Left lobe of liver (tissue), 2 donors: ENCODE results near the gene HAGH. TPM values are rescaled to one million over a fixed set of nuclear protein-coding genes. Genes with fewer than 3 reads are reported as not detected.

ENCODE experiments used
- ATAC-seq: fragments of 200-7000 bp; cut with Tn5 transposase; one replicate; pipeline ENCODE4 v1.9.1; 2020; ENCODE audit warnings: mild to moderate bottlenecking, moderate library complexity
- DNase-seq: peaks from one replicate; pipeline ENCODE4 v3.0.0-alpha.2; 2020; ENCODE audit warnings: low spot score
- total RNA-seq: library from RNA; stranded (reverse); gene quantifications from one replicate; pipeline ENCODE4 v1.2.1, GENCODE V29; 2021
- donor health status: DM: no; HTN: no; CAD: no; lungs with moderate emphysema.
- donor health status: DM: no; HTN: yes; CAD: no.

Gene HAGH
- total RNA-seq, 1 donor from 2014 or later, result 176 TPM

DNA sequence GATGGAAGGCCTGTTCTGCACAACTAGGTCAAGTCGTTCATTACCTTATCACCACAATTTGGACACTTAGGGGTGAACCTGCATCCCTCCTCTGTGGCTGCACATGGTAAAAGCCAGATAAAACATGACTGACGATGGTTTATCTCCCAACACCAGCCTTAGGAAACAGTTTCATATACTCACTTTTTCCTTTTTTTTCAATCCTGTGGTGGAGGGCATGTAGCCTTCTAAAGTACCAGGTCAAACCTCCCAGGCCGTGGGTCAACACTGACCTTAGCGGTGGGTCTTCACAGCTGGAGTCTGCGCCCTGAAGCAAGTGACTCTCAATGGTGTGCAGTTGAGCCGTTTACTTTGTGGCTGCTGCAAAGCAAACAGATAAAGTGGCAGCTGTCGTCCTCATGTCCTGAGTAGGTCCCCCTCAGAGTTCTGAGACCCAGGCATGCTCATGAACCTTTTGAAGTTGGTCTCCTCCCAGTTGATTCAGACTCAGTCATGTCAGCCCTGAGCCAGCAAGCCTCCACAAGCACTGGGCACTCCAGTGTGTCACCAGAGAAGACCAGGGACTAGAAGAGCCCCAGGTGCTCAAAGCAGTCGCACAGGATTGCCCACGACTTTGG, 6.3 kb upstream of the HAGH start:
- peak; percentile 30 for DNase-seq
- no peak for ATAC-seq

- ATAC-seq, result no peak
- peak; percentile 42 for DNase-seq
Observed at GRCh38 chr16:1831186-1832075, 4.8 kb upstream of the HAGH start.

DNA sequence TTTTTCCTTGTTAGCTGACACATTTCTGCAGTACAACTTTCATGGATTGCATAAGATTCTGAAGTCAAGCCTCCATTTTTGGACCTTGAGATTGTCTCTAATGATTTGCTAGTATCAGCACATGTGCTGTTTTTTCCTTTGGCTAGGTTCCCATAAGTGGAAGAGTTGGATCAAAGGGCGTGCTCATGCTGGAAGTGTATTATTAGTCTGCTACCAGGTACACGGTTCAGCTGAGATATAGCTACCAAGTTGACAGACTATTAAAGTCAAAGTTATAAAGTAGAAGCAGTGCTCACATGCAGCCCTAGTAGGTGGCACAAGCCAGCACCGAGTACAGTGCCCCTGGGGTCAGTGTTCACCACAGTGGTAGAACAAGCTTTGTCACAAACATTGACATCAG, 3.6 kb upstream of the HAGH start:
- ATAC-seq, result peak; percentile 31
- peak; percentile 82 for DNase-seq

DNA sequence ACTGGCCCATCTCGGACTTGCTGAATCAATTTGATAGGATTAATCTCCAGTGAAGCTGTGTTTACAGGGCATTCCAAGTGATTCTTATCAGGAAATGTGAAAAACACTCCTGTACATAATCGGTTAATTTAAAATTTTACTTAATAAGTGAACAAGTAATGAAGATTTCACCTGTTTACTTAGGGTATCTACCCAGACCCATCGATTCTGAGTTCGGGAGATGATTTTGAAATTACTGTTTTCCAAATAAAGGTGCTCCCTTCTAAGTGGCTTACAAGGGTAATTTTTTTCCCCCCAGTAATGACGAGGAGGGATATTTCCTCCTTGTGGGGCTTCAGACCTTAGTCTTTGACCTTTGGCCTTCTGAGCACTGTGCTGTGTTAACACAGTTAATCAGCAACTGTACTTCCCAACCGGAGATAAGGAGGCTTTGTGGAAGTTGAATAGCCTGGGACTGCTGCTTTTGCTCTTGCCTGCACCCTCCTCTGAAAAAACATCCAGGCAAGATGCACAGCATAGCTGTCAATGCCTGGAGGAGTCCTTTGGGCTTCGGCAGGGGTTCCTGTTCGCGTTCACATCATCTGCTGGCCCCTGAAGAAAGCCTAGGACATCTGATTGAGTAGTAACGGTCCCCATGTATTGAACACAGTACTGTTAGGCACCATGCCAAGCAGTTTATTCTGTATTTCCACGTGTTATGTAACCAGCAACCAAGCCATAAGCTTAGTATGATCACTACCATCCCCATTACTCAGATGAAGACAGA, 2.2 kb upstream of the HAGH start:
- peak; percentile 4 for ATAC-seq
- peak; percentile 55 for DNase-seq

DNA sequence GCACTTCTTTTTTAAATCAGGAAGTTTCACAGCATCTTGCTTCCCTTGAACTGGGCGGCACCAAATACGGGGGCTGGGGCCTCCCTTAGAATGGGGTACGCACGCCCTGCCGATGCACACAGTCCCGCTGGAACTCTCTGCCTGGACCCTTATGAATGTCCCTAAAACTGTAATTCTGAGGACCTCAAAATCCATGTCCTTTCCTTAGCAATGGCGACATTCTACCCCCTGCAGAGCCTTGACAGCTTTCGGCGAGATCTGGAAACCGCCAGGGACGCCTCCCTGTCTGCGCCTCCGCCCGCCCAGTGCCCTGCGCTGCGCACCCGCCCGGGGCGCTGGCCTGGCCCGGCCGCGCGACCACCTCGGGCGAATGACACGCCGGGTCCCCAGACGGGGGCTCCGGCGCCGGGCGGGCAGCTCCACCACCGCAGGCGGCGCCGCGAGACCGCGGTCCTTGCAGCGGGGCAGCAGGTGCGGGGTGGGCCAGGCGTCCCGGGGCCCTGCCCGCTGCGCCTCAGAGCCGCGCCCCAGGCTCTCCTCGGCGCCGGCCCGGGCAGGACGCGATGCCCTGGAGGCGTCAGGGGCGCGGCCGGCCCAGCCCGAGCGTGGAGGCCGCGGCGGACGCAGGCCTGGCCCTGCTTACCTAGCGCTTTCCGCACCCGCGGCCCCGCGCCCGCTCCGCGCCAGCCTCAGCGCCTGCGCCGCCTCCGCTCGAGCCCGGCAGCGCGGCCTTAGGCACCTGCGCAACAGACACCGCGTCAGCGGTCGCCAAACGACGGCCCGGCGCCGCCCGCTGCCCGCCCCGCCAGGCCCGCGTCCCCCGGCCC, 548 bp downstream of the HAGH start:
- ATAC-seq, result peak; percentile 5
- DNase-seq, result peak; percentile 48

- DNase-seq, result peak; percentile 88
- peak; percentile 30 for ATAC-seq
Observed at GRCh38 chr16:1825381-1825863, 1.2 kb downstream of the HAGH start.

- ATAC-seq, result peak; percentile 26
- DNase-seq, result no peak
Observed at GRCh38 chr16:1823821-1824220, 2.8 kb downstream of the HAGH start.

GRCh38 chr16:1822801-1823200, 3.8 kb downstream of the HAGH start:
- ATAC-seq (no peak), DNase-seq (no peak)

GRCh38 chr16:1821861-1822611, 4.6 kb downstream of the HAGH start:
- DNase-seq, result no peak
- no peak for ATAC-seq

GRCh38 chr16:1820946-1821290, 5.7 kb downstream of the HAGH start:
- DNase-seq (no peak), ATAC-seq (no peak)

DNA sequence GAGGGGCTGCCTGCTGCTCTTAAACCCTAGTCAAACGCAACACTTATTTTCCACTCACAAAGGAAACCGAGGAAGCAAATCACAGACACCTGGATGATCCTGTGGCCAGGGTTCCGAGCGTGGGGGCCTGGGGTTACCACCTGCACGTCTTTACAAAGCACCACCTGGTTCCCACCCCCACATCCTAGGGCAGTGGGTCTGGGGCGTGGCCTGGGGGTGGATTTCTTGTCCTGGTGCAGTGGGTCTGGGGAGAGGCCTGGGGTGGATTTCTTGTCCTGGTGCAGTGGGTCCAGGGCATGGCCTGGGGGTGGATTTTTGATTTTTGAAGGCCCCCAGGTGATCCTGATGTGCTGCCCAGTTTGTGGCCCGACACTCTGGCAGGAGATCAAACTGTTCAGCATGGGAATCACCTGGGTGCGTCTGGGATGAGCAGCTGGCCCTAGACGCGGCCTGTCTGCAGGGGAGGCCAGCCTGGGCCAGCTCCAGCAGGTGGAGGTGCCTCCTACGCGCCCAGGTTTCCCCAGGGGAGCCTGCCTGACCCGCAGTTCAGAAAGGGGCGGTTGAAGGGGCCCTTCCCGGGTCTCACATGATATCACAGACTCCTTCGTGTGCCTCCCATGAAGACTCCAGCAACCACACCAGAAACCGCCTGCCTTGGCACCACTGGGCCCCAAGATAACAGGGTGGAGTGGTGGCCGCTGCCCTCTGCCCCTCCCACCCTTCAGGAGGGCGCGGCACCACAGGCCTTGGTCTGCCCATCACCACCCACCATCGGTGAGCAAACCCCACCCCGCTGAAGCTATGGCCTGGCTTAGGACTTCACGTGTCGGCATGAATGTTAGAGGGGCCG, 6.3 kb downstream of the HAGH start:
- no peak for ATAC-seq
- no peak for DNase-seq

DNA sequence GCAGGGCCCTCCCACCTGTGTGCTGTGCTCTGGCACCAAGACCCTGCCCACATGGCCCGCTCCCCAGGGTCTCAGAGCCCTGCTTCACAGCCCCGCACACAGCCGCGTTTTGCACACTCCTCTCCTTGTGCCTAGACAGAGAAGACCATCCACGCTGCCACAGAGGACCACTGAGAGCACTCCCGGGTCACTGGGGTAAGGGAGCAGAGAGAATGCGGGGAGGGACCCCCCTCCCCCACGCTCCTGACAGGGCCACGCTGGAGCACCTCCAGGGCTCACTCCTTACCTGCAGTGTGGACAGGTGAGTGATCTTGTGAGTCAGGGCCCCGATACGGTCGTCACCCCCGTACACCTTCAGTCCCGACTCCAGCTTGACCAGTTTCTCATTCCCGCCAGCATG, 7.0 kb downstream of the HAGH start:
- DNase-seq (no peak), ATAC-seq (no peak)

GRCh38 chr16:1818873-1819525, 7.6 kb downstream of the HAGH start:
- no peak for ATAC-seq
- no peak for DNase-seq

- DNase-seq, result no peak
- peak; percentile 1 for ATAC-seq
Observed at GRCh38 chr16:1818204-1818872, 8.3 kb downstream of the HAGH start.

GRCh38 chr16:1817716-1818115, 8.9 kb downstream of the HAGH start:
- DNase-seq, result peak; percentile 79
- ATAC-seq, result peak; percentile 64

DNA sequence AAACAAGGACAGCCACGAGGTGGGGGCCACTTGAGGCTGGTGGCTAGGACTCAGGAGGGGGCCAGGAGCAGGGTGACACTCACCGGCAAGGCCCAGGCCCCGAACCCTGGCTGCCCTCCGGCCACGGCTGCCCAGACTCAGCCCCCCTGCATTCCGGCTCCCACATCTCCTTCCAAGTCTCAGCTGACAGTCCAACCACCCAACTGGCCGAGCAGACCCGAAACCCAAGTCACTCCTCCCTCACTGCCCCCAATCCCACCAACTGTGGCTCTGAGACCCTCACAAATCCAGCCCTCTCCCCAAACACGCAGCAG, 9.4 kb downstream of the HAGH start:
- DNase-seq (no peak), ATAC-seq (no peak)

DNA sequence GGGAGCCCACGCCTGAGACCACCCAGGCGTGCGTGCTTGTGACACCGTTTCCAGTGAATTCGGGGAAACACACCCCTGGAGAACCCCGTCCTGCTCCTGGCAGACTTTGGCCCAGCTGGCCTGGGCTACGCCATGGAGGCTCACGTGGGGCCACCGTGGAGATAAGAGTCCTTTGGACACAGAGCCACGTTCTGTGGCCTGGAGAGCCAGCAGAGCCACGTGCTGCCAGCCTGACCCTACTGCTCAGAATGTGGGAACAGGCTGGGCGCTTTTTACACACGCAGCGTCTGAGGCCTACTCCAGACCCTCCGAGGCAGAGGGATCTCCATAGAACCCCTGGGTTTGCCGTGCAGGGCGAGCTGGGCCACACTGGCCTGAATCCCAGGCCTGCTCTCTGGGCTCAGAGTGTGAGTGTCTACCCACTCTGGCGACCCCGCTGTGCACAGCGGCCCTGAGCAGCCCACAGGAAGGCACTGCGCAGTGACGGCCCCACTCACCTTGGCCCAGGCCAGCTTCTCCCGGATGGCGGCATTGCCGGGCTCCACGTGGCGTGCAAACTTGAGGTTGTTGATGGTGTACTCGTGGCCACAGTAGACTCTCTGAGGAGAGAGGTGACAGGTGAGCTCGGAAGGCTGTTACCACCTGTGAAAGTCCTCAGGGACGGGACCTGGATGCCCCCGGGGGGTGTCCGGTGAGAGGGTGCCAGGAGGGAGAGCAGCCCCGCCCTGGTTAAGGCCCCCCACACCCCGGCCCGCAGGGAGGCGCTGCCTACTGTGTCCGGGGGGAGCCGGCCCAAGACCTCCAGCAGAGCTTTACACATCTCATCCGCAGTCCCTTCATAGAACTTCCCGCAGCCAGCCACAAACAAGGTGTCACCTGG, 10.0 kb downstream of the HAGH start:
- DNase-seq, result peak; percentile 85
- peak; percentile 43 for ATAC-seq
